Measurements from ENCODE around the gene DIP2C. TPM values are rescaled to one million over a fixed set of nuclear protein-coding genes. Genes with fewer than 3 reads are reported as not detected.

DIP2C gene
- total RNA-seq, 3 donors from 2014 or later = 17.1 to 48.2 (median 20.3) TPM

DNA sequence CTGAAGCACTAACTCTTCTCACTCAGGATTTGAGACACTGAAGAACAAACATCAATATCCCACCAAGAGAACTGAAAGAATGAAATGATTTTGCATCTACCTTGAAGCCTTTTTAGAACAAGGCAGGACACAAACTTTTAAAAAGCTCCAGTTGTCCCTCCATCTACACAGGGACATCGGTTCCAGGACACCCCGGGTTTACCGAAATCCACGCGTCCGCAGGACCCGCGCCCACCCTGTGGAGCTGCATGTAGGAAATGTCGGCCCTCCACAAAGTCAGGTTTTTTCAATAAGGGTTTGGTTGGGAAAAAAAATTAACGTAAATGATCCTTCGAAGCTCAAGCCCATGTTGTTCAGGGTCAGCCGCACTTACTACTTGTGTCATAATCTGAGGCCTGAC lies 94.0 kb downstream of the DIP2C start:
- no peaks in the 10 kb centered on the region for H3K36me3 ChIP-seq
- H3K27me3 ChIP-seq = no peaks in the 10 kb centered on the region
- intact Hi-C loops (cut with DNase I; ENCODE audit: low total_unique reads) = no loop called here
- no peak overlapping the region for H3K27ac ChIP-seq
- TF ChIP-seq, protein P1, sequence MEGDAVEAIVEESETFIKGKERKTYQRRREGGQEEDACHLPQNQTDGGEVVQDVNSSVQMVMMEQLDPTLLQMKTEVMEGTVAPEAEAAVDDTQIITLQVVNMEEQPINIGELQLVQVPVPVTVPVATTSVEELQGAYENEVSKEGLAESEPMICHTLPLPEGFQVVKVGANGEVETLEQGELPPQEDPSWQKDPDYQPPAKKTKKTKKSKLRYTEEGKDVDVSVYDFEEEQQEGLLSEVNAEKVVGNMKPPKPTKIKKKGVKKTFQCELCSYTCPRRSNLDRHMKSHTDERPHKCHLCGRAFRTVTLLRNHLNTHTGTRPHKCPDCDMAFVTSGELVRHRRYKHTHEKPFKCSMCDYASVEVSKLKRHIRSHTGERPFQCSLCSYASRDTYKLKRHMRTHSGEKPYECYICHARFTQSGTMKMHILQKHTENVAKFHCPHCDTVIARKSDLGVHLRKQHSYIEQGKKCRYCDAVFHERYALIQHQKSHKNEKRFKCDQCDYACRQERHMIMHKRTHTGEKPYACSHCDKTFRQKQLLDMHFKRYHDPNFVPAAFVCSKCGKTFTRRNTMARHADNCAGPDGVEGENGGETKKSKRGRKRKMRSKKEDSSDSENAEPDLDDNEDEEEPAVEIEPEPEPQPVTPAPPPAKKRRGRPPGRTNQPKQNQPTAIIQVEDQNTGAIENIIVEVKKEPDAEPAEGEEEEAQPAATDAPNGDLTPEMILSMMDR (IDR thresholded peaks at IDR 0.05) = no peak
- TF ChIP-seq POLR2A (IDR thresholded peaks at IDR 0.05) = no peak
- no peak for TF ChIP-seq POLR2AphosphoS5 (IDR thresholded peaks at IDR 0.05)
- H3K4me3 ChIP-seq = no peak overlapping the region
- no peaks in the 10 kb centered on the region for H3K4me1 ChIP-seq
- DNase-seq (ENCODE audit: low spot score in 2 of 2) = no peak
- H3K9me3 ChIP-seq = no peaks in the 10 kb centered on the region

DNA sequence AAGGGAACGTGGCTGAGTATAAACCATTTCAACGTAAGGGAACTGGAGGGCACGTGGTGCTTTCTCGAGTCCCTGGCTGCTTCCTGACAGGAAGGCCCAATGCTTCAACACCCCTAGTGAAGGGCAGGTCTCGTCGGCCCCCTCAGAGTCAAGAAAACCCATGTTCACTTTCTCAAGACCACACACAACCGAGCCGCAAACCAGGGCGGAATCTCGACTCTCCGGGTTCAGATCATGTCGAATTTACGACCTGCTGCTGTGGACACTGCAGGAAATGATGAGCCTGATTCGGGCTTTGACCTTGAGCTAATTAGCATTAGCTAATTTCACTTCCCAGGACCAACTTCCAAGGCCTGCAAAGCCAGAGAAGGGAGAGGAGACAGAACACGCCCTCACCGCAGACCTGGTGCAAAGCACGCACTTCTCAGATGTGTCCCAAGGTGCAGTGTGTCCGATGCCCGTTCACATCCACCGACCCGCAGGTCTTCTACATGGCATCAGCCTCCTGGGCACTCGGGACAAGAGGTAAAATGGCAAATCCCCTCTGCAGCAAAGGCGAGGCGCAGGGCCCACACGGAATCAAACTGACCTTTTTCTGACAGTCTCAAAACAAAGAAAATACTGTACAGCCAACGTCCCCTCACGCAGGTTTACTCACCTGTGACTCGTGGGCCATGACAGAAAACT lies 94.7 kb downstream of the DIP2C start:
- no peak for DNase-seq (ENCODE audit: low spot score in 2 of 2)
- no peaks in the 10 kb centered on the region for H3K27me3 ChIP-seq
- H3K27ac ChIP-seq = no peak overlapping the region
- no peaks in the 10 kb centered on the region for H3K9me3 ChIP-seq
- no peaks in the 10 kb centered on the region for H3K4me1 ChIP-seq
- TF ChIP-seq POLR2A (IDR thresholded peaks at IDR 0.05) = no peak
- intact Hi-C loops (cut with DNase I; ENCODE audit: low total_unique reads) = no loop called here
- no peaks in the 10 kb centered on the region for H3K36me3 ChIP-seq
- no peak overlapping the region for H3K4me3 ChIP-seq

DNA sequence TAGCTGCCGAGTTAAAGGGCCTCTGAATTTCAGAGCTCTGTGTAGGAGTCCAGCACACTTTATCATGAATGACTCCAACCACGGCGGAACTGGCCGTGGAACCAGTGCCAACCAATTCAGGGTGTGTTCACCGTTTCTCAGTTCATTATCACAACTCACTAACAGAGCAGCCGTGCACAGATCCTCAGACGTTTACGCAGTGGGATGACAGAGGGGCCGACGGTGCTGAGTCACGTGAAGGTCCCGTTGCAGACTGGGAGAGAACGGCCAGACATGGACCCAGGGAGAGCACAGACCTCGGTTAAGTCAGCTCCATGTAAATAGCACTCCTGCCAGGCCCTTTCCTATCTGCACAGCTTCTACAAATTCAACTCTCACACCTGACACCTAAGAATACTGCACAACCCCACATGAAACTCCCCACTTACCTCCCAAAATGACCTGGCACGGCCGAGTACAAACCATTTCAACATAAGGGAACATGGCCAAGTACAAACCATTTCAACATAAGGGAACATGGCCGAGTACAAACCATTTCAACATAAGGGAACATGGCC lies 95.5 kb downstream of the DIP2C start:
- intact Hi-C loops (cut with DNase I; ENCODE audit: low total_unique reads) = no loop called here
- DNase-seq (ENCODE audit: low spot score in 2 of 2) = no peak
- H3K27me3 ChIP-seq = no peaks in the 10 kb centered on the region
- H3K9me3 ChIP-seq = no peaks in the 10 kb centered on the region
- no peak for TF ChIP-seq POLR2AphosphoS5 (IDR thresholded peaks at IDR 0.05)
- TF ChIP-seq, protein P1 (IDR thresholded peaks at IDR 0.05) = no peak
- TF ChIP-seq POLR2A (IDR thresholded peaks at IDR 0.05) = no peak
- H3K4me1 ChIP-seq = no peaks in the 10 kb centered on the region
- H3K36me3 ChIP-seq = no peaks in the 10 kb centered on the region
- no peak overlapping the region for H3K4me3 ChIP-seq
- H3K27ac ChIP-seq = no peak overlapping the region

DNA sequence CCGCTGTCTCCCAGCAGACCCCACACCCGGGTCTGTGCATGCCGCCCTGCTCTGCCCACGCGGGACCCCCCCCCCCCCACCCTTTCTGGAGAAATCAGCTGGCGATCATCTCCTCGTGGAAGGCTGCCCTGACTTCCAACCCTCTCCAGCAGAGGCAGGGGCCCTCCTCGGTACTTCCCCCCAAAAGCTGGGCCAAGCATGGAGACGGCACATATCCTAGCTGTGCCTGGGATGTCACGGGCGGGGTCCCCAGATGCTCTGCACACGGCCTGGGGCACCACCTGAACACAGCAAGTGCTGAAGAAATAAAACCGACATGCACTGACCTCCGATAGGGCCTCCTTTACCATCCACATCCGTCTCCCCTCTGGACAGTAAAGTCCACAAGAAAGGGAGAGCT lies 96.0 kb downstream of the DIP2C start:
- H3K36me3 ChIP-seq = no peaks in the 10 kb centered on the region
- H3K4me1 ChIP-seq = no peaks in the 10 kb centered on the region
- DNase-seq (ENCODE audit: low spot score in 2 of 2) = no peak
- intact Hi-C loops (cut with DNase I; ENCODE audit: low total_unique reads) = no loop called here
- no peaks in the 10 kb centered on the region for H3K9me3 ChIP-seq
- H3K27me3 ChIP-seq = no peaks in the 10 kb centered on the region
- no peak overlapping the region for H3K27ac ChIP-seq
- no peak overlapping the region for H3K4me3 ChIP-seq
- TF ChIP-seq POLR2AphosphoS5 (IDR thresholded peaks at IDR 0.05) (no peak), POLR2A (IDR thresholded peaks at IDR 0.05) (no peak)
- TF ChIP-seq, protein P1 (IDR thresholded peaks at IDR 0.05) = no peak

DNA sequence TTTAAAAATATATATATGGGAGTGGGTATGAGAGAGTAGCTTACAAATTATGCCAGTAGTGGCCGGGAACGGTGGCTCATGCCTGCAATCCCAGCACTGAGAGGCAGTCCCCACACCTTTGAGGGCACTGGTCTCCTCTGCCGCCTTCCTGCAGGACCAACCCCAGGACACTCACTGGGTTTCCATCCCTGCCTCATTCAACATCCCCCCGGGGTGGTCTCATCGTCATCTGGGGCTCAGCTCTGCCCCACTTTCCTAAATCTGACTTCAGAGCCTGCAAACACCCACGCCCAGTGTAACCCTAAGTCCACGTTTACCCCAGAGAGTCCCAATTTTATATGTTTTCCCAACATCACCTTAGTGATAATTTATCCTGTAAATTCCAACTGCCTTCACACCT lies 96.5 kb downstream of the DIP2C start:
- Histone ChIP-seq H3K36me3 (no peaks in the 10 kb centered on the region), H3K27ac (no peak overlapping the region), H3K9me3 (no peaks in the 10 kb centered on the region), H3K27me3 (no peaks in the 10 kb centered on the region), H3K4me3 (no peak overlapping the region), H3K4me1 (no peaks in the 10 kb centered on the region)
- TF ChIP-seq POLR2A (IDR thresholded peaks at IDR 0.05) (no peak), POLR2AphosphoS5 (IDR thresholded peaks at IDR 0.05) (no peak)
- TF ChIP-seq, protein P1 (IDR thresholded peaks at IDR 0.05) = no peak
- DNase-seq (ENCODE audit: low spot score in 2 of 2) = no peak
- intact Hi-C loops (cut with DNase I; ENCODE audit: low total_unique reads) = no loop called here
